Transverse colon (tissue), 4 donors: Measurements from ENCODE around the gene FGD3.

Source experiments
- CTCF ChIP-seq, 5 experiments: fragments of 200-600 bp in 3 of 5; fragments of 450-650 bp in 2 of 5; sonication (generic) in 3 of 5; IDR thresholded peaks; 1 replicate in 2 of 5; 2 replicates in 3 of 5; pipeline ENCODE4 v1.5.1; 2016 to 2017; ENCODE audit warnings: antibody characterized with exemption in 5 of 5, inconsistent platforms in 3 of 5, mild to moderate bottlenecking in 2 of 5, moderate library complexity in 1 of 5
- EP300 ChIP-seq: sonication (generic); formaldehyde crosslinking; IDR thresholded peaks from one replicate; pipeline ENCODE4 v1.6.1; 2017; ENCODE audit warnings: antibody characterized with exemption, low read depth
- POLR2A ChIP-seq: fragments of 450-650 bp; IDR thresholded peaks from one replicate; pipeline ENCODE4 v1.6.1; 2016; ENCODE audit warnings: antibody characterized with exemption, mild to moderate bottlenecking, moderate library complexity
- POLR2AphosphoS5 ChIP-seq, 3 donors: sonication (generic); formaldehyde crosslinking; IDR thresholded peaks; one replicate each; pipeline ENCODE4 v1.6.1; 2016; ENCODE audit warnings: antibody characterized with exemption in 3 of 3

- no peak for TF ChIP-seq POLR2AphosphoS5 (IDR thresholded peaks at IDR 0.05)
- TF ChIP-seq CTCF (IDR thresholded peaks at IDR 0.05) = peak in 4 of 5 experiments; percentile 29 to 37 (median 36)
- TF ChIP-seq POLR2A = no peak
- no peak for TF ChIP-seq EP300
These were observed 39.1 kb downstream of the FGD3 start for GRCh38 chr9:92986176-92987119.
